ENCODE data around the gene KLHL6.

- TF ChIP-seq ZBTB33 (IDR thresholded peaks at IDR 0.05; ENCODE audit: borderline replicate concordance, low read depth) (no peak), JUND (IDR thresholded peaks at IDR 0.05) (no peak), SMC3 (IDR thresholded peaks at IDR 0.05; ENCODE audit: low read depth, low read length) (no peak)
Observed at GRCh38 chr3:183524476-183524875, 31.0 kb downstream of the KLHL6 start.

Measured in SK-N-SH (cell line).